ENCODE measurements around the gene ATG7. TPM values are rescaled to one million over a fixed set of nuclear protein-coding genes. Genes with fewer than 3 reads are reported as not detected.
A peak's percentile ranks its signal among the peaks of the same experiment; 100 is the strongest.

ATG7 gene
- total RNA-seq, 5 donors from 2014 or later (not counting 1 experiment from before 2014, with no cell fraction given), result 29.0 to 39.3 (median 37.4) TPM

DNA sequence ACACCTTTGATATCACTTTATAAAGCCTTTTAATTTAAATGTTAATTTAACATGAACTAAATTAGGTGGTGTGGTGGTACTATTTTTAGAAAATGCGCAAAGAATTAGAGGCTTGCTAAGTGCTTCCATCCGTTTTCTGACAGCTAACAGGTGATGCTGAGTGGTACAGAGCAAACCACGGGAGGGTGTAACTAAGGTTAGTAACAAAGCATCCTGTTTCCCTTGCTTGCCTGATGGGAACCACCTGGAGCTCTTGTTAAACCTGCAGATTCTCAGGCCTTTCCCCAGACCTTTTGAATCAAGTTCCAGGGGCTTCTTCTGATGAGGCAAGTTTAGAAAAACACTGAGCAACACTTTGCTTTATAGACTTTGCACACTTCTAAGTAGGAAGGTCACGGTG lies 101.0 kb downstream of the ATG7 start:
- no peaks in the 10 kb centered on the region for H3K4me1 Mint-ChIP-seq
- peaks cover 41% of the 10 kb centered on the region for H3K36me3 Mint-ChIP-seq
- H3K9me3 Mint-ChIP-seq, result no peaks in the 10 kb centered on the region
- H3K27ac Mint-ChIP-seq, result no peak overlapping the region
- ChIA-PET POLR2A (no interaction called here), CTCF (interaction anchor here in 1 of 2 donors (0.7 kb wide), 1 partner anchor 332 kb away, joined by 3 read pairs; no protein-coding TSS in a partner anchor)
- Histone ChIP-seq H3K4me1 (ENCODE audit: control insufficient read depth in 1 of 2, extremely low read depth in 1 of 2, insufficient read depth in 2 of 2, low read length in 2 of 2) (no peaks in the 10 kb centered on the region), H3K36me3 (ENCODE audit: control insufficient read depth in 2 of 2, extremely low read depth in 1 of 2, insufficient read depth in 1 of 2, low read length in 1 of 2) (peaks cover 3 to 16% of the 10 kb centered on the region in 2 donors), H3K27ac (ENCODE audit: low read length) (no peak overlapping the region), H3K4me3 (ENCODE audit: control insufficient read depth in 1 of 2, extremely low read depth in 1 of 2, low read length in 1 of 2) (no peak overlapping the region), H3K9me3 (no peaks in the 10 kb centered on the region), H3K27me3 (replicated peaks in 1 of 2; ENCODE audit: control insufficient read depth in 2 of 2, extremely low read depth in 1 of 2, insufficient read depth in 2 of 2, low read length in 1 of 2) (no peaks in the 10 kb centered on the region)
- ATAC-seq (replicated peaks in 1 of 4) (no peak), DNase-seq (no peak)
- H3K27me3 Mint-ChIP-seq, result no peaks in the 10 kb centered on the region
- H3K4me3 Mint-ChIP-seq, result no peak overlapping the region
- no CpG with 5 or more reads among the region's 4 CpGs for WGBS (ENCODE audit: insufficient coverage)

DNA sequence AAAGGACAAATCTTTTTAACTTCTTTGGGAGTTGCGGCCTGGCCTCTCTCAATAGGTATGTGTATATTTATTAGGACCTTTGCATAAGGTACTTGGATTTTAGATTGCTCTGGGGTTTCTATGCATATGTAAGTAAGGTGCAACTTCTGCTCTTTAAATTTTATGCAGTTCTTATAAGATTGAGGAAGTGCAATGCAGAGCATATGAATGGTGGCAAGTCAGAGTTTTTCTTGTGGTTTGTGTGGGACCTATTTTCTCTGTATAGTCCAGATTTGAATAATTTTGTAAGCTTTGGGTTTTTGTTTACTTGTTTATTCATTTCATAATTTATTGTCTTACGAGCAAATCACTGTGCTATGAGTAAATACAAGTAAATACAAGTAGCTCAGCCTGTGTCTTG lies 101.5 kb downstream of the ATG7 start:
- peaks cover 41% of the 10 kb centered on the region for H3K36me3 Mint-ChIP-seq
- H3K27me3 Mint-ChIP-seq, result no peaks in the 10 kb centered on the region
- H3K36me3 ChIP-seq (ENCODE audit: control insufficient read depth in 2 of 2, extremely low read depth in 1 of 2, insufficient read depth in 1 of 2, low read length in 1 of 2), result peaks cover 0 to 16% of the 10 kb centered on the region in 2 donors
- H3K4me1 Mint-ChIP-seq, result no peaks in the 10 kb centered on the region
- WGBS (ENCODE audit: insufficient coverage), result 100% methylated on average over 1 of the region's 2 CpGs
- DNase-seq (no peak), ATAC-seq (replicated peaks in 1 of 4) (no peak)
- ChIA-PET POLR2A (no interaction called here), CTCF (no interaction called here)
- no peak overlapping the region for H3K27ac ChIP-seq (ENCODE audit: low read length)
- H3K4me3 ChIP-seq (ENCODE audit: control insufficient read depth in 1 of 2, extremely low read depth in 1 of 2, low read length in 1 of 2), result no peak overlapping the region
- H3K9me3 ChIP-seq, result no peaks in the 10 kb centered on the region
- H3K4me1 ChIP-seq (ENCODE audit: control insufficient read depth in 1 of 2, extremely low read depth in 1 of 2, insufficient read depth in 2 of 2, low read length in 2 of 2), result no peaks in the 10 kb centered on the region
- no peak overlapping the region for H3K27ac Mint-ChIP-seq
- H3K9me3 Mint-ChIP-seq, result no peaks in the 10 kb centered on the region
- no peaks in the 10 kb centered on the region for H3K27me3 ChIP-seq (replicated peaks in 1 of 2; ENCODE audit: control insufficient read depth in 2 of 2, extremely low read depth in 1 of 2, insufficient read depth in 2 of 2, low read length in 1 of 2)
- H3K4me3 Mint-ChIP-seq, result no peak overlapping the region

- no peak for DNase-seq
- Mint-ChIP-seq H3K27ac (no peak overlapping the region), H3K4me1 (no peaks in the 10 kb centered on the region), H3K27me3 (no peaks in the 10 kb centered on the region), H3K9me3 (no peaks in the 10 kb centered on the region), H3K4me3 (no peak overlapping the region), H3K36me3 (peaks cover 41% of the 10 kb centered on the region)
- no peak for ATAC-seq (replicated peaks in 1 of 4)
- POLR2A ChIA-PET, result no interaction called here
- CTCF ChIA-PET, result interaction anchor here in 1 of 2 donors (0.7 kb wide), 1 partner anchor 165 kb away, joined by 9 read pairs; no protein-coding TSS in a partner anchor
- no peak overlapping the region for H3K4me3 ChIP-seq (ENCODE audit: control insufficient read depth in 1 of 2, extremely low read depth in 1 of 2, low read length in 1 of 2)
- WGBS (ENCODE audit: insufficient coverage), result 100% methylated on average over 2 of the region's 11 CpGs
- no peaks in the 10 kb centered on the region for H3K27me3 ChIP-seq (replicated peaks in 1 of 2; ENCODE audit: control insufficient read depth in 2 of 2, extremely low read depth in 1 of 2, insufficient read depth in 2 of 2, low read length in 1 of 2)
- peaks cover 0 to 14% of the 10 kb centered on the region in 2 donors for H3K36me3 ChIP-seq (ENCODE audit: control insufficient read depth in 2 of 2, extremely low read depth in 1 of 2, insufficient read depth in 1 of 2, low read length in 1 of 2)
- H3K4me1 ChIP-seq (ENCODE audit: control insufficient read depth in 1 of 2, extremely low read depth in 1 of 2, insufficient read depth in 2 of 2, low read length in 2 of 2), result no peaks in the 10 kb centered on the region
- H3K27ac ChIP-seq (ENCODE audit: low read length), result no peak overlapping the region
- H3K9me3 ChIP-seq, result no peaks in the 10 kb centered on the region
Observed at GRCh38 chr3:11375333-11376088, 103.3 kb downstream of the ATG7 start.

DNA sequence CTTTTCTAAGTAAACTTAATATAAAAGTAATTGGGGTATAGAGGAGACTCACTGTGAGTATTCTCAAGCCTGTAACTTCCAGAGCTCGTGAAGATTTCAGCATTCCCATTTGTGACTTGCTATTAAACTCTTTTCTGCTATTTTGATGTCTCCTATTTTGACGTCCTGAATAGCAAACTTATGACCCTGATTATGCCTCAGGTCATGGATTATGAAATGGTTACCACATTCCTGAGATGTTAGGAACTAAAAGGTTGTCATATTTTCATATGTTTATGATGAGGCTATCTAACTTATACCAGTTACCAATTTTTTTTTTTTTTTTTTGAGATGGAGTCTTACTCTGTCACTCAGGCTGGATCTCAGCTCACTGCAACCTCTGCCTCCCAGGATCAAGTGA lies 105.5 kb downstream of the ATG7 start:
- Mint-ChIP-seq H3K27me3 (no peaks in the 10 kb centered on the region), H3K9me3 (no peaks in the 10 kb centered on the region), H3K27ac (no peak overlapping the region), H3K4me3 (no peak overlapping the region), H3K4me1 (no peaks in the 10 kb centered on the region), H3K36me3 (peaks cover 39% of the 10 kb centered on the region)
- peaks cover 0 to 7% of the 10 kb centered on the region in 2 donors for H3K36me3 ChIP-seq (ENCODE audit: control insufficient read depth in 2 of 2, extremely low read depth in 1 of 2, insufficient read depth in 1 of 2, low read length in 1 of 2)
- H3K4me1 ChIP-seq (ENCODE audit: control insufficient read depth in 1 of 2, extremely low read depth in 1 of 2, insufficient read depth in 2 of 2, low read length in 2 of 2), result no peaks in the 10 kb centered on the region
- 94% methylated on average over 2 of the region's 2 CpGs for WGBS (ENCODE audit: insufficient coverage)
- H3K4me3 ChIP-seq (ENCODE audit: control insufficient read depth in 1 of 2, extremely low read depth in 1 of 2, low read length in 1 of 2), result no peak overlapping the region
- H3K27me3 ChIP-seq (replicated peaks in 1 of 2; ENCODE audit: control insufficient read depth in 2 of 2, extremely low read depth in 1 of 2, insufficient read depth in 2 of 2, low read length in 1 of 2), result no peaks in the 10 kb centered on the region
- POLR2A ChIA-PET, result no interaction called here
- H3K9me3 ChIP-seq, result no peaks in the 10 kb centered on the region
- DNase-seq (no peak), ATAC-seq (replicated peaks in 1 of 4) (no peak)
- H3K27ac ChIP-seq (ENCODE audit: low read length), result no peak overlapping the region
- CTCF ChIA-PET, result interaction anchor here (0.6 to 3.0 kb wide), 4 partner anchors 9 to 1282 kb away, joined by 3 to 12 read pairs (median 6); no protein-coding TSS in a partner anchor

DNA sequence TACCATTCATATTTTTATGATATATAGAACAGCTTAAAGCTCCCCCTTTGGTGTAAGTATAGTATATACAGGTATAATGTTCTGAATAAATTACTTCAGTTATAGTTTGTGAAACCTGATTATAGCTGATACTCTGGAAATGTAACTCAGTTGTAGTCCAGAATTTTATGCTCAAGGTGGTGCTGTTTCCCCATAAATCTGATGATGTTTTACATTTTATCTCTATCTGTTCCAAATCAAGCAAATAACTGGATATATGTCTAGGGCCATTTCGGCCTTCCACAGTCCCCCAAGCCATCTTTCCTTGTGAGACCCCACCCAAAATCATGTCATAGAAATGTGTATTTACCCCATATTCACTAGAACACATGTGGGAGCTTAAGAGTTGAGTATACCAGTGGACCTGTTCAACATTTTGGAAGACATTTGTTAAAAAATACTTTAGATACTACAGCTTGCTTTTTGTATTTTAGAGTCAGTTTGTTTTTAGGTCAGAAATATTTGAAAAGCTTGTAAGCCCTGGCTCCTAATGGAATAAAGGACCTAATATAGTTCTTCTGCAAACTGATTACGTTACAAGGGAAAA lies 107.1 kb downstream of the ATG7 start:
- Mint-ChIP-seq H3K27me3 (no peaks in the 10 kb centered on the region), H3K9me3 (no peaks in the 10 kb centered on the region), H3K36me3 (peaks cover 42% of the 10 kb centered on the region), H3K4me1 (no peaks in the 10 kb centered on the region), H3K4me3 (no peak overlapping the region), H3K27ac (no peak overlapping the region)
- DNase-seq (peak in 5 of 35 experiments; percentile 1 to 66 (median 10)), ATAC-seq (replicated peaks in 1 of 4) (peak in 1 of 4 experiments; percentile 43)
- Histone ChIP-seq H3K4me3 (ENCODE audit: control insufficient read depth in 1 of 2, extremely low read depth in 1 of 2, low read length in 1 of 2) (no peak overlapping the region), H3K4me1 (ENCODE audit: control insufficient read depth in 1 of 2, extremely low read depth in 1 of 2, insufficient read depth in 2 of 2, low read length in 2 of 2) (no peaks in the 10 kb centered on the region), H3K9me3 (no peaks in the 10 kb centered on the region), H3K27me3 (replicated peaks in 1 of 2; ENCODE audit: control insufficient read depth in 2 of 2, extremely low read depth in 1 of 2, insufficient read depth in 2 of 2, low read length in 1 of 2) (no peaks in the 10 kb centered on the region), H3K27ac (ENCODE audit: low read length) (no peak overlapping the region), H3K36me3 (ENCODE audit: control insufficient read depth in 2 of 2, extremely low read depth in 1 of 2, insufficient read depth in 1 of 2, low read length in 1 of 2) (peaks cover 0 to 12% of the 10 kb centered on the region in 2 donors)
- no CpG with 5 or more reads among the region's 2 CpGs for WGBS (ENCODE audit: insufficient coverage)
- CTCF ChIA-PET, result interaction anchor here (0.5 to 3.0 kb wide), 18 partner anchors 12 to 1468 kb away, joined by 3 to 44 read pairs (median 4); no protein-coding TSS in a partner anchor
- POLR2A ChIA-PET, result interaction anchor here (0.6 kb wide), 3 partner anchors 269 to 272 kb away, joined by 3 read pairs; no protein-coding TSS in a partner anchor

DNA sequence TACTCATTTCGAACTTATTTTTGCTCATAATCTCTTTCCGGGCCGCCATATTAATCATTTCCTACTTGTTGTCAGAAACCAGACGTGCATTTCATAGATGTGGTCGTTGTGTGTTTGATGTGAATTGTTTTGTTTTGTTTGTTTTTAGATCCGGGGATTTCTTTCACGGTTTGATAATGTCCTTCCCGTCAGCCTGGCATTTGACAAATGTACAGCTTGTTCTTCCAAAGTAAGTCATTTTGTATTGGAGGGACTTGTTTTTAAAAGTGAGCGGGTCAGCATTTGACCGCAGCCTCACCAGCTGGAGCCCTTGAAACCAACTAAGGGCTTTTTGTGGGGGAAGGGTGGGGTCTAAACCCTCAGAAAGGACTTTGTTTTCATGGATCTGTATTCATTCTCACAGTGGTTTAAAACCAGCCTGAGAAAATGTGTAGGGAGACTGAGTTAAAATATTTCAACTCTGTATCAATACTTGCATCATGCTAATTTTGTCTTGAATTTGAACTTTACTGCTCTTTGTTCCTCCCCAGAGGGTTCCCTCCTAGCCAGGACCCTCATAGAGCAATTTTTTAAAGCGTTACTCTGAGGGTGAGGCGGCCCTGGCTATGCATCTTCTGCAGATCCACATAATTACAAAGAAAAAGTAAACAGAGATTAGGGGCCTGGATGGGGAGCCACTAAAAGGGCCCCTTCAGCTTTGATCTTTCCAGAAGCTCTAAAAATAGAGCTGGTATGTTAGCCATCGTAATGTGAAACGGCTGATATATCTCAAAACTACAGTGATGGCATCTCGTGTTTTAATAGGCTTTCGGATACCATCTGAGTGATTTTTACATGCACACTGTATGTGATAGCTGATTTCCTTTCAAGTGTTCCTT lies 107.9 kb downstream of the ATG7 start:
- ChIA-PET POLR2A (interaction anchor here (0.6 kb wide), 2 partner anchors 269 to 272 kb away, joined by 3 read pairs; no protein-coding TSS in a partner anchor), CTCF (interaction anchor here (0.6 to 3.0 kb wide), 14 partner anchors 9 to 473 kb away, joined by 3 to 44 read pairs (median 4); no protein-coding TSS in a partner anchor)
- Mint-ChIP-seq H3K4me1 (no peaks in the 10 kb centered on the region), H3K9me3 (no peaks in the 10 kb centered on the region), H3K4me3 (no peak overlapping the region), H3K27me3 (no peaks in the 10 kb centered on the region), H3K36me3 (peaks cover 42% of the 10 kb centered on the region), H3K27ac (no peak overlapping the region)
- WGBS (ENCODE audit: insufficient coverage), result 90% methylated on average over 9 of the region's 16 CpGs
- Histone ChIP-seq H3K9me3 (no peaks in the 10 kb centered on the region), H3K4me1 (ENCODE audit: control insufficient read depth in 1 of 2, extremely low read depth in 1 of 2, insufficient read depth in 2 of 2, low read length in 2 of 2) (no peaks in the 10 kb centered on the region), H3K36me3 (ENCODE audit: control insufficient read depth in 2 of 2, extremely low read depth in 1 of 2, insufficient read depth in 1 of 2, low read length in 1 of 2) (peaks cover 0 to 13% of the 10 kb centered on the region in 2 donors), H3K27ac (ENCODE audit: low read length) (no peak overlapping the region), H3K27me3 (replicated peaks in 1 of 2; ENCODE audit: control insufficient read depth in 2 of 2, extremely low read depth in 1 of 2, insufficient read depth in 2 of 2, low read length in 1 of 2) (no peaks in the 10 kb centered on the region), H3K4me3 (ENCODE audit: control insufficient read depth in 1 of 2, extremely low read depth in 1 of 2, low read length in 1 of 2) (no peak overlapping the region)
- DNase-seq, result no peak
- ATAC-seq (replicated peaks in 1 of 4), result no peak

Data from T-cell (primary cell).